Left ventricle myocardium inferior (tissue), 1 donor: ENCODE measurements around the gene BACH2. TPM values are rescaled to one million over a fixed set of nuclear protein-coding genes. Genes with fewer than 3 reads are reported as not detected.

Experiments used
- DNase-seq: peaks from one replicate; pipeline ENCODE4 v3.0.0-alpha.2; 2020
- H3K27ac ChIP-seq: fragments of 200-600 bp; replicated peaks from 2 replicates; pipeline ENCODE4 v1.8.0; 2021
- H3K27me3 ChIP-seq: fragments of 200-600 bp; 2 replicates; pipeline ENCODE4 v1.8.0; 2021; ENCODE audit warnings: low read depth
- H3K36me3 ChIP-seq: fragments of 200-600 bp; 2 replicates; pipeline ENCODE4 v1.8.0; 2021
- H3K4me1 ChIP-seq: fragments of 200-600 bp; 2 replicates; pipeline ENCODE4 v1.8.0; 2021
- H3K4me3 ChIP-seq: fragments of 200-600 bp; 2 replicates; pipeline ENCODE4 v1.8.0; 2021; ENCODE audit warnings: mild to moderate bottlenecking, moderate library complexity
- H3K9me3 ChIP-seq: fragments of 200-600 bp; replicated peaks from 2 replicates; pipeline ENCODE4 v1.8.0; 2021
- intact Hi-C: fragments of 100-400 bp; cut with micrococcal nuclease; formaldehyde crosslinking; loops from one replicate; pipeline ENCODE4 v1.11.0; 2022
- total RNA-seq: library from RNA; stranded (reverse); fragmentation: NEBNext Ultra II Directional; extraction: Animal tissue kit (Norgen Biotek cat#: 25700); gene quantifications from one replicate; pipeline ENCODE4 v1.2.1, GENCODE V29; 2021
- TF ChIP-seq, protein P1 (sequence below): fragments of 200-600 bp; IDR thresholded peaks from 2 replicates; pipeline ENCODE4 v1.8.0; 2021; ENCODE audit warnings: antibody characterized with exemption, mild to moderate bottlenecking, borderline replicate concordance
- donor health status: DM: no; HTN: yes; CAD: no; lungs with severe emphysema.

BACH2 gene
- total RNA-seq, 1 donor from 2014 or later, result 1.5 TPM

DNA sequence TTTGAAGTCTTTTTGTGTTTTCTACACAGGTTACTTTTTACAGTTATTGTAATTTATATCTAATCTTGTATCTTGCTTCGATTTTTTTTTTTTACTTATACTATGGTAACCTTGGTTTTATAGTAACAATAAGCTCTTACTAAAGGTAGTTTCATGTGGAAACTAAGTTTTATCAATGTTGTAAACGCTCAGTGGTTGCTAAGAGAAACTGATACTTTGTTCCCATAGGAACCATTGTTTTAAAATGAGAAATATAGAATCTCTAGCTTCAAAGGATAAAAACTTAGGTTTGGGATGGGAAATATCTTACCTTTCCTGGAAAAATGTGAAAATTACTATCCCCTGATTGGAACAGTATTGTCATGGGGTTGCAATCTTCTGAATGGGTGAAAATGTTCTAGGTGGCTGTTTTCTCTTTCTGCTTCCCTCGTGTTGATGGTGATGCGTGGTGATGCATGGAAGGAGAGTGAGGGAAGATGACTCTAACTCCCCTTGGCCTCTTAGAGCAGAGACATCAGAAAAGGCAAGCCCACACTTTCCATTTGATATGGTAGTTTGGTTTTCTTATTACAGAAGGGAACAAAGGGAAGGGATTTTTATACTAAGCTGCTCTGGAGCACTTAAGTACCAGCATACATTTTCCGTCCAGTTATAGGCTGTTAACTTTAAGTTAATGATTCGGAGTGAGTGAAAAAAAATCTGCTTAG lies 23.5 kb upstream of the BACH2 start:
- no peaks in the 10 kb centered on the region for H3K4me1 ChIP-seq
- no peaks in the 10 kb centered on the region for H3K27me3 ChIP-seq
- TF ChIP-seq, protein P1, sequence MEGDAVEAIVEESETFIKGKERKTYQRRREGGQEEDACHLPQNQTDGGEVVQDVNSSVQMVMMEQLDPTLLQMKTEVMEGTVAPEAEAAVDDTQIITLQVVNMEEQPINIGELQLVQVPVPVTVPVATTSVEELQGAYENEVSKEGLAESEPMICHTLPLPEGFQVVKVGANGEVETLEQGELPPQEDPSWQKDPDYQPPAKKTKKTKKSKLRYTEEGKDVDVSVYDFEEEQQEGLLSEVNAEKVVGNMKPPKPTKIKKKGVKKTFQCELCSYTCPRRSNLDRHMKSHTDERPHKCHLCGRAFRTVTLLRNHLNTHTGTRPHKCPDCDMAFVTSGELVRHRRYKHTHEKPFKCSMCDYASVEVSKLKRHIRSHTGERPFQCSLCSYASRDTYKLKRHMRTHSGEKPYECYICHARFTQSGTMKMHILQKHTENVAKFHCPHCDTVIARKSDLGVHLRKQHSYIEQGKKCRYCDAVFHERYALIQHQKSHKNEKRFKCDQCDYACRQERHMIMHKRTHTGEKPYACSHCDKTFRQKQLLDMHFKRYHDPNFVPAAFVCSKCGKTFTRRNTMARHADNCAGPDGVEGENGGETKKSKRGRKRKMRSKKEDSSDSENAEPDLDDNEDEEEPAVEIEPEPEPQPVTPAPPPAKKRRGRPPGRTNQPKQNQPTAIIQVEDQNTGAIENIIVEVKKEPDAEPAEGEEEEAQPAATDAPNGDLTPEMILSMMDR, result no peak
- no peaks in the 10 kb centered on the region for H3K9me3 ChIP-seq
- intact Hi-C loops, result no loop called here
- H3K4me3 ChIP-seq, result no peak overlapping the region
- no peak overlapping the region for H3K27ac ChIP-seq
- no peak for DNase-seq
- H3K36me3 ChIP-seq, result no peaks in the 10 kb centered on the region

DNA sequence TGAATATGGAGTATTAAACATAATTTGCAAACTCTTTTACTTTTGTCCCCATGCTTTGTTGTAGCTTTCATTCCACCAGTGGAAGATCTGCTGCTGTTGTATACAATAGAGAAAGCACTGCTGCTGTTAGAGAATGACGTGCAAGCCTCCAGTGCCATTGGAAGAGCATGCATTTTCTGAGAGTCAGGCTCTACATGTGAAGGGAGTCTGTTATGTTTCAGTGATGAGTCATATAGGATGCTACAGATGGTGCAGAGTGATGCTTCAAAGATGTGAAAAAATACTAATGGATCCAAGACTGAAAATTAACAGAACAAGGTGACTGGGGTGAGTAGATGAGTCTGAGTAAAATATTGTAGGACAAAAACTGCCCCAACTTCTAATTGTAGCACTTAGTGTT lies 22.4 kb upstream of the BACH2 start:
- Histone ChIP-seq H3K27ac (no peak overlapping the region), H3K27me3 (no peaks in the 10 kb centered on the region), H3K9me3 (no peaks in the 10 kb centered on the region), H3K4me3 (no peak overlapping the region), H3K4me1 (no peaks in the 10 kb centered on the region), H3K36me3 (no peaks in the 10 kb centered on the region)
- TF ChIP-seq, protein P1, result no peak
- no peak for DNase-seq
- intact Hi-C loops, result no loop called here

DNA sequence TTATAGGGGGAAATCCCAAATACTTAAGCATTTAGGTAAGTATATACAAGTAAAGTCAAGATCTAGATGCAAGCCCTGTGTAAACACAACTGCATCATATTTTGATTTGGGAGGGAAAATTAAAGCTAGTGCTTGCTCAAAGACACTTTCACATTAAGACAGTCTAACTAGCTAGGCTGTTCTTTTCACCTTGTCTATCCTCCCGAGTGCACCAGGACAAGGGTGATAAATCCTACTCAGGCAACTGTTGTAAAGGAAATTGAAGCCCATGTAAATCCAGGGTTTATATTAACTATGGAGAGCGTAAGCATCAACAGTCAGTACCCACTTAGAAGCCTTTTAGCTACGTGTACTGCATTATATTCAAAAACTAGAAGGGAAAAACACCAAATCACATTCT lies 19.3 kb upstream of the BACH2 start:
- H3K4me3 ChIP-seq, result no peak overlapping the region
- H3K27ac ChIP-seq, result no peak overlapping the region

DNA sequence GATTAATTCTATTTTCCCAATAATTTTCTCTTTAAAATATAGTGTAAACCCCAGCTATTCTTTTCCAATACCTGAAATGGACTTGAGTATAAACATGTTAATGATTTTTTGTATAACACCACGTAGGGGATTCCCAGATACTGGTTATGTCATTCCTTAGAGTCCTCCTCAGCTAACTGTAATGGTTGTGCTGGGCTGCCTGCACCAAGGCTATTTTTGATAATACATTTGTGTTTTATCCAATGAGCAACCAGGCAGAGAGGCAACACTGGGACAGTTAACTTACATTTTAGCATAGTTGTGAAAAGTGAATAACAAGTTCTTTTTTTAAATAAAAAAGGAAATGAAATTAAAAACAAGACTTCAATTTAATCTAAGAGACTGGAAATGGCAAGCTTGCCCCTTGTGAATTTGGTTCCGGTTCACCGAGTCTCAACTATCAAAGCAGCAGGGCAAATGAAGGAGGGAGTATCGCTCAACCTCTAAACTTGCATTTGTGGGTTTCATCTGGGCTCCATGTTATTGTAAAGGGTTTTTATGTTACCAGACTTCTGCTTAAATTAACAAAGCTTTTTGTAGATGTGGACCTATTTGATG lies 18.8 kb upstream of the BACH2 start:
- intact Hi-C loops, result no loop called here
- H3K27me3 ChIP-seq, result peaks cover 6% of the 10 kb centered on the region
- H3K9me3 ChIP-seq, result no peaks in the 10 kb centered on the region
- H3K4me1 ChIP-seq, result no peaks in the 10 kb centered on the region
- H3K36me3 ChIP-seq, result no peaks in the 10 kb centered on the region
- TF ChIP-seq, protein P1, result no peak
- H3K4me3 ChIP-seq, result no peak overlapping the region
- no peak overlapping the region for H3K27ac ChIP-seq
- no peak for DNase-seq

More for the DNA sequence above, 19.3 kb upstream of the BACH2 start:
- no peak for DNase-seq
- peaks cover 6% of the 10 kb centered on the region for H3K27me3 ChIP-seq
- no peaks in the 10 kb centered on the region for H3K9me3 ChIP-seq
- H3K36me3 ChIP-seq, result no peaks in the 10 kb centered on the region
- no peaks in the 10 kb centered on the region for H3K4me1 ChIP-seq
- TF ChIP-seq, protein P1, result no peak
- intact Hi-C loops, result no loop called here

DNA sequence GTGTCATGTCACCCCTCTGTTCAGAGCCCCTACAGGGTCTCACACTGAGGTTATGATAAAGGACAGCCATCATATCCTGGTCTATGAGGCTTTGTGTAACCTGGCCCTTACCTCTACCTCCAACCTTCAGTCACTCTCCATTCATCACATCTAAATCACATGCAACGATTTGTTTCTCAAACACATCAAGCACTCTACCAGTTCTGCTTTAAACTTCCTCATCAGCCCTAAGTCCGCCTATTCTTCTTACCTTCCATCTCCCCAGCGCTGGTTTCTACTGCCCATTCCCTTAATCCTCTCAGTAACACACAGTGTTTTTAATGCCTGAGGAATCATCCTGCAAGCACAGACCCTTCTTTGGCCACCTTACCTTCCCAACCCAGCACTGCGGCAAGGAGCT lies 17.9 kb upstream of the BACH2 start:
- DNase-seq, result no peak
- Histone ChIP-seq H3K27me3 (peaks cover 6% of the 10 kb centered on the region), H3K27ac (no peak overlapping the region), H3K4me1 (no peaks in the 10 kb centered on the region), H3K36me3 (no peaks in the 10 kb centered on the region), H3K4me3 (no peak overlapping the region), H3K9me3 (no peaks in the 10 kb centered on the region)
- intact Hi-C loops, result no loop called here
- TF ChIP-seq, protein P1, result no peak
